VCaP (cell line): ENCODE measurements around the gene ALOX15B.

ENCODE experiments used
- H3K27ac ChIP-seq: fragments of 450-650 bp; 2 replicates; pipeline ENCODE4 v1.5.1; 2017
- CTCF ChIP-seq: fragments of 450-650 bp; conservative IDR thresholded peaks from 2 replicates; pipeline ENCODE4 v1.5.1; 2017; ENCODE audit warnings: mild to moderate bottlenecking, moderate library complexity

Gene ALOX15B

GRCh38 chr17:8081876-8082275 lies 43.0 kb downstream of the ALOX15B start:
- TF ChIP-seq CTCF, result no peak
- H3K27ac ChIP-seq, result no peak overlapping the region

GRCh38 chr17:8082292-8082691 lies 43.4 kb downstream of the ALOX15B start:
- TF ChIP-seq CTCF, result no peak
- H3K27ac ChIP-seq, result no peak overlapping the region

- no peak for TF ChIP-seq CTCF
- H3K27ac ChIP-seq, result no peak overlapping the region
These were observed 45.4 kb downstream of the ALOX15B start for GRCh38 chr17:8084250-8084649.

GRCh38 chr17:8087075-8087951 lies 48.5 kb downstream of the ALOX15B start, which contains the start of gene ALOX12B:
Gene ALOX12B (minus strand): TSS chr17:8087716. CDS start chr17:8087442, 274 bp downstream.
- TF ChIP-seq CTCF, result no peak
- no peak within 1 kb of the TSS for H3K27ac ChIP-seq

GRCh38 chr17:8087952-8088230 lies 49.0 kb downstream of the ALOX15B start:
- TF ChIP-seq CTCF, result no peak
- H3K27ac ChIP-seq, result no peak overlapping the region

- no peak for TF ChIP-seq CTCF
- H3K27ac ChIP-seq, result no peak overlapping the region
These were observed 50.9 kb downstream of the ALOX15B start for GRCh38 chr17:8089728-8090127.

GRCh38 chr17:8091033-8091687 lies 52.3 kb downstream of the ALOX15B start:
- H3K27ac ChIP-seq, result no peak overlapping the region
- TF ChIP-seq CTCF, result no peak
